ENCODE measurements around the gene EEF1A2. TPM values are rescaled to one million over a fixed set of nuclear protein-coding genes. Genes with fewer than 3 reads are reported as not detected.

Gene EEF1A2
- total RNA-seq, 4 donors from 2014 or later: 0.75 to 5.0 (median 3.3) TPM

GRCh38 chr20:63541371-63541770, 42.5 kb upstream of the EEF1A2 start:
- H3K36me3 ChIP-seq: no peaks in the 10 kb centered on the region
- no peak for DNase-seq
- intact Hi-C loops (cut with DNase I; ENCODE audit: low total_unique reads) (no loop called here), in situ Hi-C loops (cut with MboI; ENCODE audit: low pct_ligation_motif_present in 1 of 4, low pct_unique_long_range_greater_than_20kb in 1 of 4, low sequenced_read_pairs in 3 of 4) (loop anchor here in 1 of 4 donors (25.0 kb wide), 1 partner anchor 96 kb away; the partner anchor contains the start of gene GMEB2)
- H3K4me1 ChIP-seq: peaks cover 12 to 50% (median 43%) of the 10 kb centered on the region in 4 donors
- H3K4me3 ChIP-seq: peak overlapping the region in 1 of 4 donors; percentile 26
- whole genome bisulfite sequencing, 2 donors (ENCODE audit: low coverage in 1 of 2): 90% methylated on average over 20 of the region's 28 CpGs; no CpG with 5 or more reads in 1 of the 2 donors
- TF ChIP-seq POLR2AphosphoS5 (IDR thresholded peaks at IDR 0.05): no peak
- no peak for TF ChIP-seq EP300 (IDR thresholded peaks at IDR 0.05; ENCODE audit: low read depth)
- no peak for TF ChIP-seq POLR2A (IDR thresholded peaks at IDR 0.05)
- no peak for TF ChIP-seq CTCF (IDR thresholded peaks at IDR 0.05)
- H3K27ac ChIP-seq: peak overlapping the region in 2 of 4 donors; percentile 15 to 81
- H3K27me3 ChIP-seq: peaks cover 4% of the 10 kb centered on the region
- H3K9me3 ChIP-seq: no peaks in the 10 kb centered on the region

- whole genome bisulfite sequencing, 2 donors (ENCODE audit: low coverage in 1 of 2): 73 to 80% methylated on average over 6 to 37 of the region's 49 CpGs
These were observed 41.7 kb upstream of the EEF1A2 start for GRCh38 chr20:63540417-63541186.

GRCh38 chr20:63539441-63540370, 40.8 kb upstream of the EEF1A2 start:
- Histone ChIP-seq H3K27ac (peak overlapping the region; percentile 89 to 98 (median 96)), H3K9me3 (no peaks in the 10 kb centered on the region), H3K27me3 (peaks cover 5% of the 10 kb centered on the region), H3K4me3 (no peak overlapping the region), H3K36me3 (no peaks in the 10 kb centered on the region), H3K4me1 (peaks cover 10 to 49% (median 37%) of the 10 kb centered on the region in 4 donors)
- no peak for DNase-seq
- 87% methylated on average over 26 of the region's 29 CpGs; no CpG with 5 or more reads in 1 of the 2 donors for WGBS, 2 donors (ENCODE audit: low coverage in 1 of 2)
- intact Hi-C loops (cut with DNase I; ENCODE audit: low total_unique reads): loop anchor here (5.0 to 10.0 kb wide), 2 partner anchors 245 to 433 kb away; no protein-coding TSS in a partner anchor
- in situ Hi-C loops (cut with MboI; ENCODE audit: low pct_ligation_motif_present in 1 of 4, low pct_unique_long_range_greater_than_20kb in 1 of 4, low sequenced_read_pairs in 3 of 4): loop anchor here in 1 of 4 donors (25.0 kb wide), 1 partner anchor 98 kb away; the partner anchor contains the start of gene GMEB2
- TF ChIP-seq POLR2AphosphoS5 (IDR thresholded peaks at IDR 0.05) (no peak), CTCF (IDR thresholded peaks at IDR 0.05) (no peak), EP300 (IDR thresholded peaks at IDR 0.05; ENCODE audit: low read depth) (no peak), POLR2A (IDR thresholded peaks at IDR 0.05) (no peak)

More at GRCh38 chr20:63540417-63541186, 41.7 kb upstream of the EEF1A2 start:
- Histone ChIP-seq H3K27ac (no peak overlapping the region), H3K36me3 (no peaks in the 10 kb centered on the region), H3K9me3 (no peaks in the 10 kb centered on the region), H3K4me3 (no peak overlapping the region), H3K4me1 (peaks cover 10 to 46% (median 40%) of the 10 kb centered on the region in 4 donors), H3K27me3 (no peaks in the 10 kb centered on the region)
- no peak for DNase-seq
- intact Hi-C loops (cut with DNase I; ENCODE audit: low total_unique reads) (no loop called here), in situ Hi-C loops (cut with MboI; ENCODE audit: low pct_ligation_motif_present in 1 of 4, low pct_unique_long_range_greater_than_20kb in 1 of 4, low sequenced_read_pairs in 3 of 4) (loop anchor here in 1 of 4 donors (25.0 kb wide), 1 partner anchor 97 kb away; the partner anchor contains the start of gene GMEB2)
- TF ChIP-seq CTCF (IDR thresholded peaks at IDR 0.05): no peak
- no peak for TF ChIP-seq EP300 (IDR thresholded peaks at IDR 0.05; ENCODE audit: low read depth)
- TF ChIP-seq POLR2A (IDR thresholded peaks at IDR 0.05): no peak
- no peak for TF ChIP-seq POLR2AphosphoS5 (IDR thresholded peaks at IDR 0.05)

Measured in transverse colon (tissue), 4 donors.